PC-9 (cell line): ENCODE data around the gene UBASH3A. TPM values are rescaled to one million over a fixed set of nuclear protein-coding genes. Genes with fewer than 3 reads are reported as not detected.
"Not testable (repeated sequence)": the region's sequence is repeated elsewhere in the genome, so short reads cannot be mapped to it uniquely, and the experiment has no call there.

Source experiments
- BruUV-seq: library from RNA; stranded (reverse); fragments of 400-500 nt; replicated peaks from 2 replicates; lab custom pipeline; 2021; lab: Mats Ljungman, UMichigan
- CTCF ChIA-PET: fragments of 300-600 bp; sonication (Branson Sonifier 250); formaldehyde crosslinking; loops from one replicate; lab custom pipeline; 2022; ENCODE audit warnings: antibody characterized with exemption; lab: Charles Lee
- POLR2A ChIA-PET: fragments of 300-600 bp; sonication (Branson Sonifier 250); formaldehyde crosslinking; loops from one replicate; lab custom pipeline; 2022; ENCODE audit warnings: antibody characterized with exemption; ENCODE audit not compliant: unreplicated experiment; lab: Charles Lee
- DNase-seq, 2 experiments: peaks; one replicate each; pipeline versions ENCODE4 v3.0.0 to v3.0.0-alpha.2; 2015 to 2022; ENCODE audit warnings: mixed read lengths in 1 of 2
- H2AFZ ChIP-seq: fragments of 200-600 bp; sonication (generic); 2 replicates; pipeline ENCODE4 v1.8.1; 2017; ENCODE audit warnings: antibody characterized with exemption
- H3F3A ChIP-seq: fragments of 200-600 bp; sonication (generic); 2 replicates; pipeline ENCODE4 v1.8.1; 2017; ENCODE audit warnings: antibody characterized with exemption, mild to moderate bottlenecking, low read depth; ENCODE audit not compliant: insufficient read depth
- H3K27ac ChIP-seq: fragments of 200-600 bp; sonication (generic); 2 replicates; pipeline ENCODE4 v1.6.1; 2016; ENCODE audit warnings: mixed run types
- H3K27me3 ChIP-seq: fragments of 200-600 bp; sonication (generic); 2 replicates; pipeline ENCODE4 v1.6.1; 2016; ENCODE audit warnings: low read depth, mixed run types; ENCODE audit not compliant: insufficient read depth
- H3K36me3 ChIP-seq: fragments of 200-600 bp; sonication (generic); 2 replicates; pipeline ENCODE4 v1.6.1; 2016; ENCODE audit warnings: low read depth, mixed run types
- H3K4me1 ChIP-seq: fragments of 200-600 bp; sonication (generic); replicated peaks from 2 replicates; pipeline ENCODE4 v1.6.1; 2016; ENCODE audit warnings: mixed run types; ENCODE audit not compliant: insufficient read depth
- H3K4me2 ChIP-seq: fragments of 200-600 bp; sonication (generic); 2 replicates; pipeline ENCODE4 v1.6.1; 2017; ENCODE audit warnings: mixed run types
- H3K4me3 ChIP-seq: fragments of 200-600 bp; sonication (generic); 2 replicates; pipeline ENCODE4 v1.6.1; 2016; ENCODE audit warnings: mixed run types
- H3K79me2 ChIP-seq: fragments of 200-600 bp; sonication (generic); 2 replicates; pipeline ENCODE4 v1.6.1; 2017; ENCODE audit warnings: low read depth, mixed run types
- H3K9me2 ChIP-seq: fragments of 200-600 bp; sonication (generic); 2 replicates; pipeline ENCODE4 v1.8.1; 2017; ENCODE audit warnings: mild to moderate bottlenecking; ENCODE audit not compliant: insufficient read depth
- H3K9me3 ChIP-seq: fragments of 200-600 bp; sonication (generic); 2 replicates; pipeline ENCODE4 v1.8.1; 2016; ENCODE audit warnings: low read depth; ENCODE audit not compliant: insufficient read depth
- H4K20me1 ChIP-seq: fragments of 200-600 bp; sonication (generic); 2 replicates; pipeline ENCODE4 v1.8.1; 2017; ENCODE audit not compliant: insufficient read depth
- EZH2 ChIP-seq: fragments of 200-600 bp; sonication (generic); IDR thresholded peaks from 2 replicates; pipeline ENCODE4 v1.8.0; 2017; ENCODE audit warnings: antibody characterized with exemption, low read depth
- intact Hi-C: fragments of 100-400 bp; cut with micrococcal nuclease; formaldehyde crosslinking; loops from one replicate; pipeline ENCODE4 v1.10.0; 2022; ENCODE audit not compliant: unreplicated experiment
- total RNA-seq: library from RNA; stranded (reverse); gene quantifications from 2 replicates; pipeline ENCODE4 v1.2.3, GENCODE V29; 2021
- TF ChIP-seq, protein P1 (sequence below): fragments of 200-600 bp; sonication (generic); conservative IDR thresholded peaks from 2 replicates; pipeline ENCODE4 v1.6.1; 2017; ENCODE audit warnings: mixed run types, antibody characterized with exemption, mild to moderate bottlenecking, moderate library complexity

Gene UBASH3A
- total RNA-seq, 1 experiment from 2014 or later = not detected

DNA sequence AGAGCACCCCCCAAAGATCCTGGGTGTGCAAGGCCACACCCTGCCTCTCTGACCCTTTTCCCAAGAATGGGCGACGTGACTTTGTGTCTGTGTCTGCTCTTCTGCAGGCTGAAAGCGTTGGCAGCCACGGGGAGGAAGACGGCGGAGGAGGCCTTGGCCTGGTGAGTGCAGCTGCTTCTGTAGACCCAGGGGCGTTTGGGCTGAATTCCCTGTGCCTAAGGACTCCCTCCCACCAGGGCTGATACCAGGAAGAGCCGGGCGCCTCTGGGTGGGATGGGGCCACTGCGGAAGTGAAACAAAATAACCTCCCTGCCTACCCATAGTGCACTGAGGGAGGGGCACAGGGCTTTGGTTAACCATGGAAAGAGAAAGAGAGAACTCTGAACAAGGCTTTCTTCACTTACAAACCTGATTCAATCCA is 2.5 kb downstream of the UBASH3A start:
- no peaks in the 10 kb centered on the region for H3K9me2 ChIP-seq
- BruUV-seq = no TSS peak
- no peak overlapping the region for H3K4me2 ChIP-seq
- intact Hi-C loops = no loop called here
- ChIA-PET CTCF (no interaction called here), POLR2A (no interaction called here)
- H3K27me3 ChIP-seq = no peaks in the 10 kb centered on the region
- no peaks in the 10 kb centered on the region for H3K4me1 ChIP-seq
- H4K20me1 ChIP-seq = no peaks in the 10 kb centered on the region
- no peak overlapping the region for H3K4me3 ChIP-seq
- H3K36me3 ChIP-seq = no peaks in the 10 kb centered on the region
- no peak overlapping the region for H2AFZ ChIP-seq
- DNase-seq = no peak
- no peaks in the 10 kb centered on the region for H3F3A ChIP-seq
- TF ChIP-seq, protein P1, sequence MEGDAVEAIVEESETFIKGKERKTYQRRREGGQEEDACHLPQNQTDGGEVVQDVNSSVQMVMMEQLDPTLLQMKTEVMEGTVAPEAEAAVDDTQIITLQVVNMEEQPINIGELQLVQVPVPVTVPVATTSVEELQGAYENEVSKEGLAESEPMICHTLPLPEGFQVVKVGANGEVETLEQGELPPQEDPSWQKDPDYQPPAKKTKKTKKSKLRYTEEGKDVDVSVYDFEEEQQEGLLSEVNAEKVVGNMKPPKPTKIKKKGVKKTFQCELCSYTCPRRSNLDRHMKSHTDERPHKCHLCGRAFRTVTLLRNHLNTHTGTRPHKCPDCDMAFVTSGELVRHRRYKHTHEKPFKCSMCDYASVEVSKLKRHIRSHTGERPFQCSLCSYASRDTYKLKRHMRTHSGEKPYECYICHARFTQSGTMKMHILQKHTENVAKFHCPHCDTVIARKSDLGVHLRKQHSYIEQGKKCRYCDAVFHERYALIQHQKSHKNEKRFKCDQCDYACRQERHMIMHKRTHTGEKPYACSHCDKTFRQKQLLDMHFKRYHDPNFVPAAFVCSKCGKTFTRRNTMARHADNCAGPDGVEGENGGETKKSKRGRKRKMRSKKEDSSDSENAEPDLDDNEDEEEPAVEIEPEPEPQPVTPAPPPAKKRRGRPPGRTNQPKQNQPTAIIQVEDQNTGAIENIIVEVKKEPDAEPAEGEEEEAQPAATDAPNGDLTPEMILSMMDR = no peak
- no peak for TF ChIP-seq EZH2
- no peaks in the 10 kb centered on the region for H3K79me2 ChIP-seq
- H3K9me3 ChIP-seq = no peaks in the 10 kb centered on the region
- H3K27ac ChIP-seq = no peak overlapping the region

DNA sequence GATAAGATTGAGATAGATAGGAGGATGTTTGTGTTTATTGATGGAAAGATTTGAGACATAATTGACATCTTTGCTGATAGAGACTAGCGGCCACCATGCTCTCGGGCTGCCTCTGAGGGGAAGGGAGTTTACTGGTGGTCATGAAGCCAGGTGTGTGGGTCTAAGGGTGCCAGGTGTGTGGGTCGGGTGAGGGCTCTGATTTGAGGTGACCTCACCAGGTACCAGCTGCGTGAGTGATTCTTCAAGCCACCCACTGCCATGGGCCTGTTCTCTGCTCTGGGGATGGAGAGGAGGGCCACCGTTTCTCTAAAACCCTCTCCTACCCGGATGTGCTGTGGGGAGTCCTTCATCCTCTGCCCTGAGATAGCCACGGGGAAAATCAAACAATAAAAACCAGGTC is 3.2 kb downstream of the UBASH3A start:
- Histone ChIP-seq H3K9me2 (no peaks in the 10 kb centered on the region), H3K4me1 (no peaks in the 10 kb centered on the region), H3K9me3 (no peaks in the 10 kb centered on the region), H3F3A (no peaks in the 10 kb centered on the region), H4K20me1 (no peaks in the 10 kb centered on the region), H3K4me3 (no peak overlapping the region), H3K4me2 (no peak overlapping the region), H3K27ac (no peak overlapping the region), H3K79me2 (no peaks in the 10 kb centered on the region), H2AFZ (no peak overlapping the region), H3K36me3 (no peaks in the 10 kb centered on the region), H3K27me3 (no peaks in the 10 kb centered on the region)
- CTCF ChIA-PET = no interaction called here
- no TSS peak for BruUV-seq
- DNase-seq = no peak
- intact Hi-C loops = no loop called here
- POLR2A ChIA-PET = no interaction called here
- TF ChIP-seq, protein P1 = no peak
- no peak for TF ChIP-seq EZH2

DNA sequence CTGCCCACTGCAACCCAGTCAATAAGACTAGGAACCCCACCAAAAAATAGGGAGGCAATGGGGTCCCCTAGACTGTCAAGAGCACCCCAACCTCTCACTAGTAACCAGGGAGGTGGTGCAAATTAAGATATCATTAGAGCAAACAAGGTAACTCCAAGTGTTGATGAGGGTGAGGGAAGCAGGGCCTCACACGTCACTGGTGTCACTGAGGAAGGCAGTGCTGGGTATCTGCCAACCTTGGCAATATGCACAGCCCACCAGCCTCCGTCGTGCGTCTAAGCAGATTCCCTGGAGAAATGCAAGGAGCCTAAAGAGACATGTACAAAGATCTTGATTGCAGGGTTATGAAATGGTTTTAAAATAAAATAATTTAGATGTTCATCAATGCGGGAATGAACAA is 3.8 kb downstream of the UBASH3A start:
- no peak overlapping the region for H2AFZ ChIP-seq
- H3K4me2 ChIP-seq = no peak overlapping the region
- no peak for TF ChIP-seq EZH2
- TF ChIP-seq, protein P1 = no peak
- no peaks in the 10 kb centered on the region for H3K27me3 ChIP-seq
- POLR2A ChIA-PET = interaction anchor here (0.6 kb wide), 1 partner anchor 94 kb away, joined by 6 read pairs; no protein-coding TSS in a partner anchor
- no peaks in the 10 kb centered on the region for H3K4me1 ChIP-seq
- no peaks in the 10 kb centered on the region for H4K20me1 ChIP-seq
- no TSS peak for BruUV-seq
- no peaks in the 10 kb centered on the region for H3K9me3 ChIP-seq
- H3K9me2 ChIP-seq = no peaks in the 10 kb centered on the region
- CTCF ChIA-PET = no interaction called here
- no peak for DNase-seq
- H3F3A ChIP-seq = no peaks in the 10 kb centered on the region
- intact Hi-C loops = no loop called here
- no peak overlapping the region for H3K4me3 ChIP-seq
- no peaks in the 10 kb centered on the region for H3K36me3 ChIP-seq
- H3K79me2 ChIP-seq = no peaks in the 10 kb centered on the region
- no peak overlapping the region for H3K27ac ChIP-seq

DNA sequence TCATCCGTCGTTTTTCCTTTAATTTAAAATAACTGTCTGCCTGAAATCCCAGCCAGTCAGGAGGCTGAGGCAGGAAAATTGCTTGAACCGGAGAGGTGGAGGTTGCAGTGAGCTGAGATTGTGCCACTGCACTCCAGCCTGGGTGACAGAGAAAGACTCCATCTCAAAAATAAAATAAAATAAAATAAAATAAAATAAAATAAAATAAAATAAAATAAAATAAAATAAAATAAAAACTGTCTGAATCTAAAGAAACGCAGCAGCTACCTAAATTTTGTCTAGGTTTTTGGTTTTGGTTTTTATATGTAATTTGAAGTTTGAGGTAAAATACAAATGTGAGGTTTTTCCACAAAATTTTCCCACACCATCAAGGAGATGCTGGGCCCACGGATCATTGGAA is 5.0 kb downstream of the UBASH3A start:
- H3K27ac ChIP-seq, POLR2A ChIA-PET, H3K27me3 ChIP-seq, H3K9me2 ChIP-seq, H3K4me2 ChIP-seq, CTCF ChIA-PET, H3K9me3 ChIP-seq, H3K36me3 ChIP-seq, H3K79me2 ChIP-seq, BruUV-seq, H3K4me1 ChIP-seq, H2AFZ ChIP-seq, DNase-seq, H4K20me1 ChIP-seq, intact Hi-C loops, H3K4me3 ChIP-seq, H3F3A ChIP-seq: not testable (repeated sequence)
